ENCODE measurements around the gene SH3BGRL3.

DNA sequence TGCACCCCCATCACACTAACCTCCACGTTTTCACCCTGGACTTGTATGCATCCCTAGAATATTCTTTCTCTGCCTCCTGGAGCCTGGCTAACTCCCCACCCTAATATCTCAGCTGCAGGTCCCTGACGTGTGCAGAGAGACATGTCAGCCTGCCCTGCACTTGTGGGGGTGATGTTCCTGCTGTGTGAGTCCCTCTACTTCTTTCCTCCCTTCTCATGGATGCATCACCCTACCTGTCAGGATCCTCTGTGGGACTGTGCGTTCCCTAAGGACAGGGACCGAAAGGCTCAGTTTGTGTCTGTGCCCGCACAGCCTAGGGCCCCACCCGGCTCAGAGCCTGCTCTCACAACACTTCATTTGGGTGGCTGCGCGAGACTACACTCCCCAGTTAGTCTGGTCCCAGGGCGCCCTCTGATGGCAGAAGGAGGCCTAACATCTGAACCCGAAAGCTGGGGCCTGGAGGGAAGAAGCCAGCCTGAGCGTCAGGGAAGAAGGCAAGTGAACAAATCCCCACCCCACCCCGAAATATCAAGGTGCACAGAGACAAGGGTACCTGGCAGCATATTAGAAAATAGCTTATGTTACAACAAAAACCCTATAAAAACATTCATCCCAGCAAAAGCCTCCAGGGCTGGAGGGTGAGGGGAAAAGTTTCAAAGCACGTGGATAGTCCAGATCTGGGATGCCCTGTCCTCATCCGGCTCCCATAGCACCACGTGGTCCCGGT, 41.6 kb downstream of the SH3BGRL3 start:
- TF ChIP-seq, protein P1, sequence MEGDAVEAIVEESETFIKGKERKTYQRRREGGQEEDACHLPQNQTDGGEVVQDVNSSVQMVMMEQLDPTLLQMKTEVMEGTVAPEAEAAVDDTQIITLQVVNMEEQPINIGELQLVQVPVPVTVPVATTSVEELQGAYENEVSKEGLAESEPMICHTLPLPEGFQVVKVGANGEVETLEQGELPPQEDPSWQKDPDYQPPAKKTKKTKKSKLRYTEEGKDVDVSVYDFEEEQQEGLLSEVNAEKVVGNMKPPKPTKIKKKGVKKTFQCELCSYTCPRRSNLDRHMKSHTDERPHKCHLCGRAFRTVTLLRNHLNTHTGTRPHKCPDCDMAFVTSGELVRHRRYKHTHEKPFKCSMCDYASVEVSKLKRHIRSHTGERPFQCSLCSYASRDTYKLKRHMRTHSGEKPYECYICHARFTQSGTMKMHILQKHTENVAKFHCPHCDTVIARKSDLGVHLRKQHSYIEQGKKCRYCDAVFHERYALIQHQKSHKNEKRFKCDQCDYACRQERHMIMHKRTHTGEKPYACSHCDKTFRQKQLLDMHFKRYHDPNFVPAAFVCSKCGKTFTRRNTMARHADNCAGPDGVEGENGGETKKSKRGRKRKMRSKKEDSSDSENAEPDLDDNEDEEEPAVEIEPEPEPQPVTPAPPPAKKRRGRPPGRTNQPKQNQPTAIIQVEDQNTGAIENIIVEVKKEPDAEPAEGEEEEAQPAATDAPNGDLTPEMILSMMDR (IDR thresholded peaks at IDR 0.05): peak; percentile 84 to 96 (median 91)
- TF ChIP-seq EP300 (IDR thresholded peaks at IDR 0.05; ENCODE audit: low read depth) (no peak), POLR2A (IDR thresholded peaks at IDR 0.05) (no peak), POLR2AphosphoS5 (IDR thresholded peaks at IDR 0.05) (no peak)

All from transverse colon (tissue), 4 donors.